Mesothelial cell of epicardium (in vitro differentiated cells): ENCODE measurements around the gene HOXA10. TPM values are rescaled to one million over a fixed set of nuclear protein-coding genes. Genes with fewer than 3 reads are reported as not detected.
A peak's percentile ranks its signal among the peaks of the same experiment; 100 is the strongest.

Source experiments
- DNase-seq, 2 experiments: peaks; one replicate each; pipeline ENCODE4 v3.0.0; 2021; ENCODE audit warnings: low spot score in 2 of 2; ENCODE audit not compliant: unreplicated experiment in 2 of 2
- H3K27ac Mint-ChIP-seq: 2 replicates; pipeline ENCODE4 v1.8.0; 2021; ENCODE audit warnings: mixed read lengths
- H3K27me3 Mint-ChIP-seq: 2 replicates; pipeline ENCODE4 v1.8.0; 2021; ENCODE audit warnings: low read depth, mixed read lengths
- H3K36me3 Mint-ChIP-seq: 2 replicates; pipeline ENCODE4 v1.8.0; 2021; ENCODE audit warnings: mixed read lengths
- H3K4me1 Mint-ChIP-seq: 2 replicates; pipeline ENCODE4 v1.8.0; 2021; ENCODE audit warnings: mixed read lengths
- H3K4me3 Mint-ChIP-seq: 2 replicates; pipeline ENCODE4 v1.8.0; 2021; ENCODE audit warnings: mild to moderate bottlenecking, moderate library complexity, mixed read lengths
- H3K9me3 Mint-ChIP-seq: 2 replicates; pipeline ENCODE4 v1.8.0; 2021; ENCODE audit warnings: mixed read lengths
- CTCF ChIP-seq: fragments of 200-600 bp; sonication (generic); IDR thresholded peaks from one replicate; pipeline ENCODE4 v1.5.0; 2021; ENCODE audit warnings: antibody characterized with exemption; ENCODE audit not compliant: unreplicated experiment
- total RNA-seq: library from RNA; stranded (reverse); gene quantifications from 3 replicates; pipeline ENCODE4 v1.2.1, GENCODE V29; 2021

HOXA10 gene
- total RNA-seq, 1 donor from 2014 or later: 14.4 TPM

GRCh38 chr7:27154901-27155815 is 19.0 kb downstream of the HOXA10 start:
- peak in 1 of 2 experiments; percentile 57 for DNase-seq

GRCh38 chr7:27154369-27154768 is 19.8 kb downstream of the HOXA10 start:
- Mint-ChIP-seq H3K27ac (peak overlapping the region; percentile 96), H3K27me3 (peaks cover 74% of the 10 kb centered on the region), H3K9me3 (no peaks in the 10 kb centered on the region), H3K36me3 (peaks cover 13% of the 10 kb centered on the region), H3K4me1 (peaks cover 67% of the 10 kb centered on the region), H3K4me3 (peak overlapping the region; percentile 87)
- no peak for TF ChIP-seq CTCF
- DNase-seq: peak in 1 of 2 experiments; percentile 37

More at GRCh38 chr7:27154901-27155815, 19.0 kb downstream of the HOXA10 start:
- Mint-ChIP-seq H3K27ac (peak overlapping the region; percentile 96), H3K27me3 (peaks cover 81% of the 10 kb centered on the region), H3K9me3 (no peaks in the 10 kb centered on the region), H3K4me3 (peak overlapping the region; percentile 87), H3K36me3 (peaks cover 13% of the 10 kb centered on the region), H3K4me1 (peaks cover 64% of the 10 kb centered on the region)
- no peak for TF ChIP-seq CTCF

GRCh38 chr7:27153526-27153925 is 20.6 kb downstream of the HOXA10 start:
- Mint-ChIP-seq H3K4me1 (peaks cover 67% of the 10 kb centered on the region), H3K27ac (peak overlapping the region; percentile 76), H3K36me3 (peaks cover 13% of the 10 kb centered on the region), H3K9me3 (no peaks in the 10 kb centered on the region), H3K27me3 (peaks cover 65% of the 10 kb centered on the region), H3K4me3 (peak overlapping the region; percentile 87)
- no peak for TF ChIP-seq CTCF
- peak in 1 of 2 experiments; percentile 33 for DNase-seq

- Mint-ChIP-seq H3K36me3 (peaks cover 11% of the 10 kb centered on the region), H3K9me3 (no peaks in the 10 kb centered on the region), H3K4me3 (peak overlapping the region; percentile 87), H3K27ac (peak overlapping the region; percentile 99), H3K27me3 (peaks cover 59% of the 10 kb centered on the region), H3K4me1 (peaks cover 68% of the 10 kb centered on the region)
- TF ChIP-seq CTCF: no peak
- DNase-seq: no peak
Measured at GRCh38 chr7:27152816-27153442, 21.2 kb downstream of the HOXA10 start.

- TF ChIP-seq CTCF: no peak
- Mint-ChIP-seq H3K27me3 (peaks cover 52% of the 10 kb centered on the region), H3K4me3 (peak within 1 kb of the TSS; percentile 87), H3K36me3 (peaks cover 11% of the 10 kb centered on the region), H3K9me3 (no peaks in the 10 kb centered on the region), H3K27ac (peak within 1 kb of the TSS; percentile 99), H3K4me1 (peaks cover 67% of the 10 kb centered on the region)
- DNase-seq: peak in 1 of 2 experiments; percentile 62
Measured at GRCh38 chr7:27151931-27152815, 21.9 kb downstream of the HOXA10 start, which contains the start of gene HOXA3. TSS of gene HOXA3 (minus strand) at chr7:27152583. CDS start at chr7:27110640, 41,943 bp downstream.
